GM19193 (cell line): Measurements from ENCODE around the gene ACBD6.

Source experiments
- POLR2A ChIP-seq: IDR thresholded peaks from 4 replicates; pipeline ENCODE4 v1.6.1; 2011; ENCODE audit not compliant: insufficient read depth, insufficient read length; ENCODE audit errors: extremely low read depth

Gene ACBD6

GRCh38 chr1:180241716-180242544, 260.4 kb downstream of the ACBD6 start:
- TF ChIP-seq POLR2A: no peak

GRCh38 chr1:180239145-180240096, 263.0 kb downstream of the ACBD6 start:
- no peak for TF ChIP-seq POLR2A

- TF ChIP-seq POLR2A: no peak
Observed at GRCh38 chr1:180238675-180239074, 263.7 kb downstream of the ACBD6 start.
